H1 (cell line): ENCODE results near the gene SERTAD2. TPM values are rescaled to one million over a fixed set of nuclear protein-coding genes. Genes with fewer than 3 reads are reported as not detected.

ENCODE experiments used
- EGR1 ChIP-seq: IDR thresholded peaks from 2 replicates; pipeline ENCODE4 v1.6.1; 2011; ENCODE audit warnings: low read depth, low read length, borderline replicate concordance
- RXRA ChIP-seq: IDR thresholded peaks from 2 replicates; pipeline ENCODE4 v1.6.1; 2011; ENCODE audit warnings: low read depth, mild to moderate bottlenecking, low read length, moderate library complexity; ENCODE audit not compliant: insufficient read depth
- SP1 ChIP-seq: IDR thresholded peaks from 2 replicates; pipeline ENCODE4 v1.6.1; 2011; ENCODE audit warnings: low read depth, low read length
- polyA plus RNA-seq, 7 experiments: library from polyadenylated mRNA; depleted of rRNA in 3 of 7; stranded (reverse) in 5 of 7; unstranded in 2 of 7; fragments of >200 nt in 5 of 7; fragments of 200-250 nt in 2 of 7; gene quantifications; 1 replicate in 5 of 7; 2 replicates in 1 of 7; 4 replicates in 1 of 7; pipeline versions ENCODE4 v1.2.1 to v1.2.3, GENCODE V29; 2011 to 2013; ENCODE audit warnings: missing spikeins in 2 of 7, mixed read lengths in 2 of 7
- total RNA-seq: library from RNA; stranded (reverse); fragmentation: NEBNext Ultra II Directional; extraction: Animal tissue kit (Norgen Biotek cat#: 25700); gene quantifications from 2 replicates; pipeline ENCODE4 v1.2.1, GENCODE V29; 2021

SERTAD2 gene
- total and polyA plus RNA-seq, 2 of the 8 experiments (the other 6 are each of a cell fraction or from before 2014, with no cell fraction given): 2.9 to 4.5 TPM

DNA sequence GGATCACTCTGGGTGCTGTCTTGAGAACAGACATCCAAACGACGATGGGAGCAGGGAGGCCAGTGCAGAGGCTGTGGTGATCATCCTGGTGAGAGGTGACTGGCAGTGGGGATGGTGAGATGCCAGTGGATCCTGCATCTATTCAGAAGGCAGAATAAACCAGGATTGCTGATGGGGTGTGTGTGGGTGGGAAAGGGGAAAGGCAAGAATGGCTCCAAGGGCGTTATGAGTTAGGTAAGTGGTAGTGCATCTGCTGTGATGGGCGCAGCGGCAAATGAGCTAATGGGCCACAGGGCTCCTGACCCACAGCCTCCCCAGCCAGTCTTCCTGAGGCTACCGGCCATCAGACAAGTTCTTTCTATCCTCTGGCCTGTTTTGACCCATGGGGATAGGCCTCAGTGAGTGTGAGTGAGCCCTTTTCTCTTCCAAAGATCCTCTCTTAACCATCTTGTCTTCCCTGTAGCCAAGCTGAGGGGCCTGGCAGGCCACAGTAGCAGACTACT, 29.6 kb downstream of the SERTAD2 start (continued):
- TF ChIP-seq SP1 (no peak), EGR1 (no peak), RXRA (no peak)
